ENCODE measurements around the gene TMPRSS13.

TMPRSS13 gene

DNA sequence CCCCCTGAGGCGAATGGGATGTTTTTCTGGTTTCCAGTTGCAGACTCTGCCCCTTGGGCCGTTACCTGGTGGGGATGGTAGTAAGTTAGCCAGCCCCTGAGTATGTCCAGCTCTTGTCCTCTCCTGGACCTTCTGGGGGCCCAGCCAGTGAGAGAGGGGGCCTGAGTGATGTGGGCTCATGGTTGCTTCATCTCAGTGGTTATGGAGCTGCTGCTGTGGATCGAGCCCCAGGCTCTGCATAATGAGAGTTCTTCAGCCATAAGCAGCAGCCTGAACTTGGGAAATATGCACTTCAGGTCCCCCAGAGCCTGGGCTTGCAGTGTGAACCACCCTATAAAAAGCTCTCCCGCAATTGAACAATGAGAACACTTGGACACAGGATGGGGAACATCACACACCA lies 5.9 kb downstream of the TMPRSS13 start:
- Histone ChIP-seq H3K27ac (ENCODE audit: low read depth in 2 of 2, low read length in 2 of 2) (no peak overlapping the region), H3K9me3 (ENCODE audit: control insufficient read depth in 2 of 2, low read length in 2 of 2) (no peaks in the 10 kb centered on the region), H3K27me3 (ENCODE audit: control insufficient read depth in 2 of 2, insufficient read depth in 2 of 2, low read length in 2 of 2) (no peaks in the 10 kb centered on the region), H3K9ac (ENCODE audit: low read depth in 1 of 2, low read length in 2 of 2) (no peak overlapping the region), H3K4me1 (ENCODE audit: control insufficient read depth in 2 of 2, insufficient read depth in 2 of 2, low read length in 2 of 2) (no peaks in the 10 kb centered on the region), H3K36me3 (ENCODE audit: control insufficient read depth in 2 of 2, insufficient read depth in 2 of 2, low read length in 2 of 2) (no peaks in the 10 kb centered on the region), H3K4me3 (ENCODE audit: low read length in 2 of 2) (no peak overlapping the region)

DNA sequence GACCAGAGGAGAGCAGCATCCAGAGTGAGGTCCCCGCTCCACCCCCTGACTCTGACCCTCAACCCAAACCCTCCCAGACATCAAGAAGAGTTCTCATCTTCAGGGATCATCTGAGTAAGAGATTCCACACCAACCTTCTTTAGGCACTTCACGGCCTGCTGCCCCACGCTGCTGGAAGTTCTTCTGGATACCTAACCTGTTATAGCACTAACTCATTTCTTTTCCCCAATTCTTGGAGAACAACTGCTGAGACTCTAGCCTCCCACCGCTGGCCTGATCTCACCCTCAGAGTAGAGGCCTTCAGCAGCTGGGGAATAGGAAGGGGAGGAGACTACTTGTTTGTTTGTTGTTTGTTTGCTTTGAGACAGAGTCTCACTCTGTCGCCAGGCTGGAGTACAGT lies 7.3 kb downstream of the TMPRSS13 start:
- no peak overlapping the region for H3K4me3 ChIP-seq (ENCODE audit: low read length in 2 of 2)

DNA sequence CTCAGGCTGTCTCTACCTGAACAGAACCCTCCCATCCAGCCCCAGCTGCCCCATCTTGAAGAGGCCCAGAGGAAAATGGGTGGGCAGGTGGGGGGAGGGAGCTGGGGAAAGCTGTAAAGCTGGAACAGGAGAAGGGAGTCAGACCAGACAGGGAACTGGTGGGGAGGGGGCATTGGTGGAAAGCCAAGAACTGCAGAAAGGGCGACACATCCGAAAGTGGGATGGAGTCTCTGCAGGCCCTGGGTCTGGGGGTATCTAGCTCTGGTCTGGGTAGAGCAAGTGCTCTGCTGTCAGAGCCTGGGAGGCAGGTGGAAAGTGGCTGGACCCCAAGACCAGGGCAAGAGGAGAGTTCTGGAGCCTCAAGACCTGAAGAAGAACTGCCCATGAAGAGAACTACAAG lies 7.7 kb downstream of the TMPRSS13 start:
- no peak overlapping the region for H3K4me3 ChIP-seq (ENCODE audit: low read length in 2 of 2)
- no peaks in the 10 kb centered on the region for H3K27me3 ChIP-seq (ENCODE audit: control insufficient read depth in 2 of 2, insufficient read depth in 2 of 2, low read length in 2 of 2)
- H3K9me3 ChIP-seq (ENCODE audit: control insufficient read depth in 2 of 2, low read length in 2 of 2), result no peaks in the 10 kb centered on the region
- H3K27ac ChIP-seq (ENCODE audit: low read depth in 2 of 2, low read length in 2 of 2), result no peak overlapping the region
- H3K36me3 ChIP-seq (ENCODE audit: control insufficient read depth in 2 of 2, insufficient read depth in 2 of 2, low read length in 2 of 2), result no peaks in the 10 kb centered on the region
- H3K9ac ChIP-seq (ENCODE audit: low read depth in 1 of 2, low read length in 2 of 2), result no peak overlapping the region
- no peaks in the 10 kb centered on the region for H3K4me1 ChIP-seq (ENCODE audit: control insufficient read depth in 2 of 2, insufficient read depth in 2 of 2, low read length in 2 of 2)

More for the DNA sequence above, 7.3 kb downstream of the TMPRSS13 start:
- no peaks in the 10 kb centered on the region for H3K4me1 ChIP-seq (ENCODE audit: control insufficient read depth in 2 of 2, insufficient read depth in 2 of 2, low read length in 2 of 2)
- no peak overlapping the region for H3K9ac ChIP-seq (ENCODE audit: low read depth in 1 of 2, low read length in 2 of 2)
- H3K9me3 ChIP-seq (ENCODE audit: control insufficient read depth in 2 of 2, low read length in 2 of 2), result no peaks in the 10 kb centered on the region
- H3K27me3 ChIP-seq (ENCODE audit: control insufficient read depth in 2 of 2, insufficient read depth in 2 of 2, low read length in 2 of 2), result no peaks in the 10 kb centered on the region
- H3K27ac ChIP-seq (ENCODE audit: low read depth in 2 of 2, low read length in 2 of 2), result no peak overlapping the region
- H3K36me3 ChIP-seq (ENCODE audit: control insufficient read depth in 2 of 2, insufficient read depth in 2 of 2, low read length in 2 of 2), result no peaks in the 10 kb centered on the region

DNA sequence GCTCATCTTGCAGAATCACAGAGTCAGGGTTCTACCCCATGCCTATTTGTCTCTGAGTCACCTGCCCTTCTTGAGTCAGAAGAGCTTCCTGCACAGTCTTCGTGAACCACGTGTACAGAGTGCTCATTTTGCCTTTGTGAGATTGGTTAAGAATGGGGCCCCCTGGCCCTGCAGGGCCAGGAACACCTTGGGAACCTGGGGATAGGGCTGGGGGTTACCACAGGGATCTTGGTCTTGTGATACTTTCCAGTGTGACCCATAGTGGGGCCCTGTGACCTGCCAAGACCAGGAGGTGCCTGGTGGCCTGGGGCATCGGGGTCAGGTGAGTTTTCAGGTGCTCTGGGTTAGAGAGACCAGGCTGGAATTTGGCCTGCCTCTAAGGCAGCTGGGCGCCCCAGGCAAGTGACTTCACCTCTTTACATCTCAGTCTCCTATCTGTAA lies 9.4 kb downstream of the TMPRSS13 start:
- no peaks in the 10 kb centered on the region for H3K36me3 ChIP-seq (ENCODE audit: control insufficient read depth in 2 of 2, insufficient read depth in 2 of 2, low read length in 2 of 2)
- H3K9me3 ChIP-seq (ENCODE audit: control insufficient read depth in 2 of 2, low read length in 2 of 2), result no peaks in the 10 kb centered on the region
- H3K27me3 ChIP-seq (ENCODE audit: control insufficient read depth in 2 of 2, insufficient read depth in 2 of 2, low read length in 2 of 2), result no peaks in the 10 kb centered on the region
- no peak overlapping the region for H3K9ac ChIP-seq (ENCODE audit: low read depth in 1 of 2, low read length in 2 of 2)
- no peak overlapping the region for H3K4me3 ChIP-seq (ENCODE audit: low read length in 2 of 2)
- H3K27ac ChIP-seq (ENCODE audit: low read depth in 2 of 2, low read length in 2 of 2), result no peak overlapping the region
- no peaks in the 10 kb centered on the region for H3K4me1 ChIP-seq (ENCODE audit: control insufficient read depth in 2 of 2, insufficient read depth in 2 of 2, low read length in 2 of 2)

DNA sequence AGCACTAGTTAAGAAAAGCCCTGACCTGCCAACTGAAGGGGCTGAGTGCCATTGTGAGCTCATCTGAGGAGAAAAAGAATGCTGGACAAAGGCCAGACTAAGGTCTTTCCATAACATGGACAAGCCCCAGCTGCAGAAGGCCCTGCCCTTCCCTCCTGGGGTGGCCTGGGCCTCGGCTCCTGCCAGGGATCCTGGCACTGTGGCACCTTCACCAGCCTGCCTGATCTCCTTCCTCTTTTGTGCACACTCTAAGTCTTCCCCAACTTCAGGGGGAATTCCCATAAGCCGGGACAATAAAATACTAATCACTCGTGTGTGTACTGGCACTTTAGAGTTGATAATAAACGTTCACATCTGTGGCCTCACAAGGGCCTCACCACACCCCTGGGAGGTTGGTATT lies 9.9 kb downstream of the TMPRSS13 start:
- Histone ChIP-seq H3K9ac (ENCODE audit: low read depth in 1 of 2, low read length in 2 of 2) (no peak overlapping the region), H3K27me3 (ENCODE audit: control insufficient read depth in 2 of 2, insufficient read depth in 2 of 2, low read length in 2 of 2) (no peaks in the 10 kb centered on the region), H3K4me1 (ENCODE audit: control insufficient read depth in 2 of 2, insufficient read depth in 2 of 2, low read length in 2 of 2) (no peaks in the 10 kb centered on the region), H3K36me3 (ENCODE audit: control insufficient read depth in 2 of 2, insufficient read depth in 2 of 2, low read length in 2 of 2) (no peaks in the 10 kb centered on the region), H3K4me3 (ENCODE audit: low read length in 2 of 2) (no peak overlapping the region), H3K9me3 (ENCODE audit: control insufficient read depth in 2 of 2, low read length in 2 of 2) (no peaks in the 10 kb centered on the region), H3K27ac (ENCODE audit: low read depth in 2 of 2, low read length in 2 of 2) (no peak overlapping the region)

DNA sequence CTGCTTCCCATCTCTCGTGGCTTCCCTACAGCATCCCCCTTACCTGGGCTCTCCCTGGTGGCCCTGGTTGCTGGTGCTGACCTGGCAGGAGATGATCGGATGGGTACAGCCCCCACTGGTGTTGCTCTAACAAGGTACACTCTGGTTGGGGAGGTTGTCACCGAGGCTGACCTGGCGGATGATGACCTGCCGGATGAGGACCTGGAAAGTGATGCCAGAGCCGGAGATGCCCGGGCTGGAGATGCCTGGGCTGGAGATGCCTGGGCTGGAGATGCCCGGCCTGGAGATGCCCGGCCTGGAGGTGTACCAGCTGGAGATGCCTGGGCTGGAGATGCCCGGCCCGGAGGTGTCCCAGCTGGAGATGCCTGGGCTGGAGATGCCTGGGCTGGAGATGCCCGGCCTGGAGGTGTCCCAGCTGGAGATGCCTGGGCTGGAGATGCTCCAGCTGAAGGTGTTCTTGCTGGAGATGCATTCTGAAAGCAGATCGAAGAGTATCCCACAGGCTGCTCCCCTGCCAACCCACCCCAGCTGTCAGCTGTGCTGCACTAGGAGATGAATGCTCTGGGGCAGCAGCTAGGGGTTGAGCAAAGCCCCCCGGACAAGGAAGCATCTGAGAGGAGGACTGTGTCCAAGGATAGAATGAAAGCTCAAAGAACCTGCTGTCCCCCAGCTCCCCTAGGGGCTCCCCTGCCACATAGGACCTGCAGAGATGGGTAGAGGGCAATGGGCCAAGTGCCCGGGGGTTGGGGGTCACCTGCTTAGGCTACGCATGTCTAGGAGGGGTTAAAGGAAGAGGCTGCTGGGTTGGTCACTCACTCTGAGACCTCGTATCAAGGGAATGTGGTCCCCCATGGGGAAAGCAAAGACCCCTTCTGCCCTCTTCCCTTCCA lies 10.6 kb downstream of the TMPRSS13 start:
- Histone ChIP-seq H3K27ac (ENCODE audit: low read depth in 2 of 2, low read length in 2 of 2) (no peak overlapping the region), H3K4me1 (ENCODE audit: control insufficient read depth in 2 of 2, insufficient read depth in 2 of 2, low read length in 2 of 2) (no peaks in the 10 kb centered on the region), H3K9me3 (ENCODE audit: control insufficient read depth in 2 of 2, low read length in 2 of 2) (no peaks in the 10 kb centered on the region), H3K27me3 (ENCODE audit: control insufficient read depth in 2 of 2, insufficient read depth in 2 of 2, low read length in 2 of 2) (no peaks in the 10 kb centered on the region), H3K4me3 (ENCODE audit: low read length in 2 of 2) (no peak overlapping the region), H3K9ac (ENCODE audit: low read depth in 1 of 2, low read length in 2 of 2) (no peak overlapping the region), H3K36me3 (ENCODE audit: control insufficient read depth in 2 of 2, insufficient read depth in 2 of 2, low read length in 2 of 2) (no peaks in the 10 kb centered on the region)

DNA sequence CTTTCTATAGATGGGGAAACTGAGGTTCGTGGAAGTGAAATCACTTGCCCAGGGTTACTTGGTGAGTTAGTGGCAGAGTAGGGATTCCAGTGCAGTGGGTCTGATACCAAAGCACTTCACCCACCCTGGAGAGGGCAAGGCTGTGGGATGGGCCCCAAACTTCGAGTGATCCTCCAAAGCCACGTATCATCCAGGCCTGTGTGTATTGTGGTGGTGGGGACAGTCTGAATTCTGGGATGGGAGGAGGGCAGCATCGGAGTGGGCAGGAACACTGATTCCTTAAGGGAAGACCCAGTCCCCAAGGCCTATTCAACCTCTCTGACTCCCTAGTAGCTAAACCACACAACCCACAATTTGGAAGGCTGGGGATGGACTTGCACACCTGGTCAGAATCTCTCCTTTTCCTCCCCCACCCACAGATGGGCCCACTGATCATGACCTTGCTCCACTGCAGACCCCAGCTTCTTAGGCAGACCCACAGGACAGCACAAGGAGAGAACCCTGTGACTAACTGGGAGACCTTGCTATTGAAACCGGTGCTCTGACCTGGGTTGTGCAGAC lies 11.5 kb downstream of the TMPRSS13 start:
- no peak overlapping the region for H3K9ac ChIP-seq (ENCODE audit: low read depth in 1 of 2, low read length in 2 of 2)
- no peak overlapping the region for H3K4me3 ChIP-seq (ENCODE audit: low read length in 2 of 2)
- H3K4me1 ChIP-seq (ENCODE audit: control insufficient read depth in 2 of 2, insufficient read depth in 2 of 2, low read length in 2 of 2), result no peaks in the 10 kb centered on the region
- no peaks in the 10 kb centered on the region for H3K27me3 ChIP-seq (ENCODE audit: control insufficient read depth in 2 of 2, insufficient read depth in 2 of 2, low read length in 2 of 2)
- no peak overlapping the region for H3K27ac ChIP-seq (ENCODE audit: low read depth in 2 of 2, low read length in 2 of 2)
- H3K9me3 ChIP-seq (ENCODE audit: control insufficient read depth in 2 of 2, low read length in 2 of 2), result no peaks in the 10 kb centered on the region
- no peaks in the 10 kb centered on the region for H3K36me3 ChIP-seq (ENCODE audit: control insufficient read depth in 2 of 2, insufficient read depth in 2 of 2, low read length in 2 of 2)

DNA sequence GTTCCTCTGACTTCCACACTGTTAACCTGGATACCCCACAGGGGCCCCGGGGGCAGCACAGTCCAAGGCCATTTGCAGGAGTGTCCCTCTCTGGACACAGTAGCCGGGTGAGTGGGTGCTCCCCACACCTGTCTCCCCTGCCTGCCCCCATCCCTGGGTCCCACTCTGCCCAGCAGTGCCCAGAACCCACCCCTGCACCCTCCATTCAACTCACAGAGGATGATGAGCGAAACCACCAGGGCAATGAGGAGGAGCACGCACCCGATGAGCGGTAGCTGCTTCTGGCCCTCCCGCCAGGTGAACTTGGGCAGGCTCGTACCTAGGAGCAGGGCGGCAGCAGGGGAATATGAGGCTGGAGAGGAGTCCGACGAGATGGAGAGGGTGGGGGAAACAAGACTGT lies 12.2 kb downstream of the TMPRSS13 start:
- H3K27me3 ChIP-seq (ENCODE audit: control insufficient read depth in 2 of 2, insufficient read depth in 2 of 2, low read length in 2 of 2), result no peaks in the 10 kb centered on the region
- H3K4me1 ChIP-seq (ENCODE audit: control insufficient read depth in 2 of 2, insufficient read depth in 2 of 2, low read length in 2 of 2), result no peaks in the 10 kb centered on the region
- H3K27ac ChIP-seq (ENCODE audit: low read depth in 2 of 2, low read length in 2 of 2), result no peak overlapping the region
- no peaks in the 10 kb centered on the region for H3K36me3 ChIP-seq (ENCODE audit: control insufficient read depth in 2 of 2, insufficient read depth in 2 of 2, low read length in 2 of 2)
- no peaks in the 10 kb centered on the region for H3K9me3 ChIP-seq (ENCODE audit: control insufficient read depth in 2 of 2, low read length in 2 of 2)
- H3K9ac ChIP-seq (ENCODE audit: low read depth in 1 of 2, low read length in 2 of 2), result no peak overlapping the region
- H3K4me3 ChIP-seq (ENCODE audit: low read length in 2 of 2), result no peak overlapping the region

DNA sequence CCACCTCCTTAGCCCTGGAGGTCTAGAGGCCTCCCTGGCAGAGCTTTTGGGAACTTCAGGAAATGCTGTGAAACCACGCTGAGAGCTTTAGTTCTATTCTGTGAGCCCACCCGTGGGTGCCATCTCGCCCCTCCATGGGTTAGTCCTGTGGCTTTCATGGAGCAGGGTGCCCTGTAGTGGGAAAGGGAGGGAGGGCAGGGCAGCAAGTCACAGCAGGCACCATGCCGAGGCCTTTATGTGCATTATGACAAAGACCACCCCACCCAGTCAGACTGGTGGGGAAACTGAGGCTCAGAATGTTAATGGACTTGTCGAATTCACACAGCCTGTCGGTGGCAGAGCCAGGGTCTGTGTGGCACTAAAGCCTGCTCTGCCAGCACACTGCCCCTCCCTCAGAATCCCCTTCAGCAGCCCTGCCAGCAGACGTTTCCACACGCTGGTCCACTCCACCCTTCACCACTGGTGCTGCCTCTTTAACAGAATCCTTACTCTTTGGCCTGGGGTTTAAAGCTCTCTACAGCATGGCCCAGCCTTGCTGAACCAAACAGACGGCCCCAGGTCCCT lies 13.4 kb downstream of the TMPRSS13 start:
- Histone ChIP-seq H3K9me3 (ENCODE audit: control insufficient read depth in 2 of 2, low read length in 2 of 2) (no peaks in the 10 kb centered on the region), H3K27ac (ENCODE audit: low read depth in 2 of 2, low read length in 2 of 2) (no peak overlapping the region), H3K36me3 (ENCODE audit: control insufficient read depth in 2 of 2, insufficient read depth in 2 of 2, low read length in 2 of 2) (no peaks in the 10 kb centered on the region), H3K27me3 (ENCODE audit: control insufficient read depth in 2 of 2, insufficient read depth in 2 of 2, low read length in 2 of 2) (no peaks in the 10 kb centered on the region), H3K4me1 (ENCODE audit: control insufficient read depth in 2 of 2, insufficient read depth in 2 of 2, low read length in 2 of 2) (no peaks in the 10 kb centered on the region), H3K4me3 (ENCODE audit: low read length in 2 of 2) (no peak overlapping the region), H3K9ac (ENCODE audit: low read depth in 1 of 2, low read length in 2 of 2) (no peak overlapping the region)

DNA sequence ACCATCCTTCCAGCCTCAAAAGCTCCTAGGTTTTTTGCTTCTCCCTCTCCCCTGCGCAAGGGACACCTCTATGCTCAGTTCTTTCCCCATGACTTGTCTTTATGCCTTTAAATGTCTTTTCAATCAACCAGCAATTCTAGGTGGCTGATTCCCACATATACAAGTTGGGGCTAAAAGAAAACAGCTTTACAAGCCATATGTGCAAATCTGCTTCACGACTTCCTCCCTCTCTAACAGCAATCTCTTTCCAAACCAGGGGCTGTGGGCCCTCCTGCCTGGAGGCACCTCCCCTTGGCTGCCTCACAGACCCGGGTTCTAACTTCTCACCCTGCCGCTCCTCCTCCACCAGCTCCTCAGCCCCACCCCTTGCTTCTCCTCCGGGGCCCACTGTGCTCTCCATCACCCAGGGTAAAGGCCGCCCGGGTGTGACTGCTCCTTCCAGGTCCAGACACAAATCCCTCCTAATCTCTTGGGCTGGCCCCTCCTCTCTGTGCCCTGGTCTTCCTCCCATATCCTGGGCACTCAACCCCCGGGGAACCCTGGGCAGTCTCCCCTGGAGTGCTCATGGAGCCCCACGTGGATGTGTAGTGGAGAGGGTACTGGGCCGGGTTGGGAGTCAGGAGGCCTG lies 14.1 kb downstream of the TMPRSS13 start:
- H3K27ac ChIP-seq (ENCODE audit: low read depth in 2 of 2, low read length in 2 of 2), result no peak overlapping the region
- H3K4me3 ChIP-seq (ENCODE audit: low read length in 2 of 2), result no peak overlapping the region
- no peak overlapping the region for H3K9ac ChIP-seq (ENCODE audit: low read depth in 1 of 2, low read length in 2 of 2)
- H3K9me3 ChIP-seq (ENCODE audit: control insufficient read depth in 2 of 2, low read length in 2 of 2), result no peaks in the 10 kb centered on the region
- H3K27me3 ChIP-seq (ENCODE audit: control insufficient read depth in 2 of 2, insufficient read depth in 2 of 2, low read length in 2 of 2), result no peaks in the 10 kb centered on the region
- H3K4me1 ChIP-seq (ENCODE audit: control insufficient read depth in 2 of 2, insufficient read depth in 2 of 2, low read length in 2 of 2), result no peaks in the 10 kb centered on the region
- H3K36me3 ChIP-seq (ENCODE audit: control insufficient read depth in 2 of 2, insufficient read depth in 2 of 2, low read length in 2 of 2), result no peaks in the 10 kb centered on the region

All from mucosa of rectum (tissue), 2 donors.